GM12874 (cell line): ENCODE measurements around the gene ATP2B3.

Source experiments
- CTCF ChIP-seq: IDR thresholded peaks from 2 replicates; pipeline ENCODE4 v1.5.1; 2011; ENCODE audit warnings: low read depth, mild to moderate bottlenecking, control low read depth, low read length, moderate library complexity; ENCODE audit not compliant: insufficient read depth

Gene ATP2B3

GRCh38 chrX:153502131-153502530 is 15.3 kb upstream of the ATP2B3 start:
- no peak for TF ChIP-seq CTCF

- TF ChIP-seq CTCF, result no peak
Measured at GRCh38 chrX:153502796-153503195, 14.6 kb upstream of the ATP2B3 start.

GRCh38 chrX:153504445-153505016 is 12.9 kb upstream of the ATP2B3 start:
- no peak for TF ChIP-seq CTCF

GRCh38 chrX:153505361-153505760 is 12.1 kb upstream of the ATP2B3 start:
- no peak for TF ChIP-seq CTCF

- TF ChIP-seq CTCF, result peak; percentile 81
Measured at GRCh38 chrX:153507484-153508178, 9.8 kb upstream of the ATP2B3 start.

- TF ChIP-seq CTCF, result no peak
Measured at GRCh38 chrX:153509592-153509991, 7.8 kb upstream of the ATP2B3 start.

- TF ChIP-seq CTCF, result no peak
Measured at GRCh38 chrX:153510383-153510782, 7.1 kb upstream of the ATP2B3 start.
